Muscle of leg (tissue), 11 donors: ENCODE measurements around the gene OCSTAMP. TPM values are rescaled to one million over a fixed set of nuclear protein-coding genes. Genes with fewer than 3 reads are reported as not detected.

ENCODE experiments used
- DNase-seq: peaks from one replicate; pipeline ENCODE4 v3.0.0; 2013
- H3K27ac ChIP-seq: one replicate; pipeline ENCODE4 v1.5.1; 2013; ENCODE audit warnings: mild to moderate bottlenecking, low read length, control low read depth
- H3K27me3 ChIP-seq: one replicate; pipeline ENCODE4 v1.6.1; 2013; ENCODE audit warnings: low read length; ENCODE audit not compliant: control insufficient read depth, insufficient read depth
- H3K36me3 ChIP-seq: one replicate; pipeline ENCODE4 v1.6.1; 2013; ENCODE audit warnings: low read length; ENCODE audit not compliant: control insufficient read depth, insufficient read depth
- H3K4me1 ChIP-seq: one replicate; pipeline ENCODE4 v1.6.1; 2013; ENCODE audit warnings: low read length; ENCODE audit not compliant: control insufficient read depth, insufficient read depth
- H3K4me3 ChIP-seq: one replicate; pipeline ENCODE4 v1.5.1; 2013; ENCODE audit warnings: low read length, control low read depth
- H3K9me3 ChIP-seq: replicated peaks from 2 replicates; pipeline ENCODE4 v1.6.1; 2013; ENCODE audit warnings: low read depth, low read length; ENCODE audit not compliant: control insufficient read depth
- WGBS: methylation state at CpG from one replicate; pipeline ENCODE4 v1.1.5; 2013; ENCODE audit warnings: missing lambda C conversion rate; ENCODE audit not compliant: insufficient coverage; 5-methylcytosine and 5-hydroxymethylcytosine counted together
- polyA plus RNA-seq, 8 donors: library from polyadenylated mRNA; unstranded; fragments of 120-200 nt; gene quantifications; one replicate each; pipeline versions ENCODE4 v1.2.1 to v1.2.3, GENCODE V29; 2013; ENCODE audit warnings: inconsistent platforms in 1 of 8, low replicate concordance in 1 of 8; ENCODE audit not compliant: insufficient read length in 8 of 8, insufficient read depth in 1 of 8
- total RNA-seq: library from RNA; stranded (reverse); fragments of 120-200 nt; gene quantifications from one replicate; pipeline ENCODE4 v1.2.4, GENCODE V29; 2013

The OCSTAMP gene
- total and polyA plus RNA-seq, 9 donors: not detected

- H3K9me3 ChIP-seq: no peaks in the 10 kb centered on the region
- 75% methylated on average over 13 of the region's 16 CpGs for WGBS
Observed at GRCh38 chr20:46563170-46563859, 12.9 kb upstream of the OCSTAMP start.

GRCh38 chr20:46562373-46563169 is 12.1 kb upstream of the OCSTAMP start:
- H3K4me3 ChIP-seq: peak overlapping the region; percentile 32
- H3K9me3 ChIP-seq: no peaks in the 10 kb centered on the region
- H3K27me3 ChIP-seq: no peaks in the 10 kb centered on the region
- H3K4me1 ChIP-seq: peaks cover 35% of the 10 kb centered on the region
- H3K36me3 ChIP-seq: no peaks in the 10 kb centered on the region
- H3K27ac ChIP-seq: peak overlapping the region; percentile 89
- peak; percentile 94 for DNase-seq
- 14% methylated on average over 5 of the region's 19 CpGs for WGBS

More at GRCh38 chr20:46563170-46563859, 12.9 kb upstream of the OCSTAMP start:
- H3K4me1 ChIP-seq: peaks cover 35% of the 10 kb centered on the region
- H3K4me3 ChIP-seq: no peak overlapping the region
- DNase-seq: no peak
- no peaks in the 10 kb centered on the region for H3K27me3 ChIP-seq
- peak overlapping the region; percentile 89 for H3K27ac ChIP-seq
- H3K36me3 ChIP-seq: no peaks in the 10 kb centered on the region

- 43% methylated on average over 5 of the region's 5 CpGs for WGBS
- H3K4me1 ChIP-seq: peaks cover 35% of the 10 kb centered on the region
- peaks cover 2% of the 10 kb centered on the region for H3K27me3 ChIP-seq
- no peak for DNase-seq
- H3K4me3 ChIP-seq: peak overlapping the region; percentile 32
- H3K36me3 ChIP-seq: no peaks in the 10 kb centered on the region
- H3K9me3 ChIP-seq: no peaks in the 10 kb centered on the region
- H3K27ac ChIP-seq: peak overlapping the region; percentile 89
Observed at GRCh38 chr20:46562009-46562372, 11.5 kb upstream of the OCSTAMP start.

- no peaks in the 10 kb centered on the region for H3K9me3 ChIP-seq
- DNase-seq: no peak
- H3K27me3 ChIP-seq: peaks cover 2% of the 10 kb centered on the region
- peaks cover 35% of the 10 kb centered on the region for H3K4me1 ChIP-seq
- WGBS: 88% methylated on average over 6 of the region's 7 CpGs
- no peak overlapping the region for H3K4me3 ChIP-seq
- H3K27ac ChIP-seq: no peak overlapping the region
- H3K36me3 ChIP-seq: no peaks in the 10 kb centered on the region
Observed at GRCh38 chr20:46559685-46560440, 9.4 kb upstream of the OCSTAMP start.

GRCh38 chr20:46559001-46559400 is 8.5 kb upstream of the OCSTAMP start:
- no peak for DNase-seq
- H3K27ac ChIP-seq: no peak overlapping the region
- peaks cover 2% of the 10 kb centered on the region for H3K27me3 ChIP-seq
- no peaks in the 10 kb centered on the region for H3K36me3 ChIP-seq
- H3K4me3 ChIP-seq: no peak overlapping the region
- 73% methylated on average over 3 of the region's 3 CpGs for WGBS
- peaks cover 34% of the 10 kb centered on the region for H3K4me1 ChIP-seq
- no peaks in the 10 kb centered on the region for H3K9me3 ChIP-seq

- H3K4me3 ChIP-seq: no peak overlapping the region
- DNase-seq: peak; percentile 31
- peaks cover 29% of the 10 kb centered on the region for H3K4me1 ChIP-seq
- 50% methylated on average over 4 of the region's 5 CpGs for WGBS
- H3K9me3 ChIP-seq: no peaks in the 10 kb centered on the region
- H3K27me3 ChIP-seq: peaks cover 2% of the 10 kb centered on the region
- no peaks in the 10 kb centered on the region for H3K36me3 ChIP-seq
- H3K27ac ChIP-seq: no peak overlapping the region
Observed at GRCh38 chr20:46558511-46558959, 8.1 kb upstream of the OCSTAMP start.

GRCh38 chr20:46557231-46557956 is 6.9 kb upstream of the OCSTAMP start:
- H3K9me3 ChIP-seq: no peaks in the 10 kb centered on the region
- no peaks in the 10 kb centered on the region for H3K36me3 ChIP-seq
- WGBS: 80% methylated on average over 8 of the region's 8 CpGs
- no peak overlapping the region for H3K4me3 ChIP-seq
- peaks cover 23% of the 10 kb centered on the region for H3K4me1 ChIP-seq
- DNase-seq: no peak
- peaks cover 2% of the 10 kb centered on the region for H3K27me3 ChIP-seq
- H3K27ac ChIP-seq: no peak overlapping the region

- H3K27me3 ChIP-seq: peaks cover 2% of the 10 kb centered on the region
- no peak overlapping the region for H3K4me3 ChIP-seq
- no peak for DNase-seq
- H3K36me3 ChIP-seq: no peaks in the 10 kb centered on the region
- peaks cover 16% of the 10 kb centered on the region for H3K4me1 ChIP-seq
- no peak overlapping the region for H3K27ac ChIP-seq
- WGBS: 53% methylated on average over 3 of the region's 4 CpGs
- no peaks in the 10 kb centered on the region for H3K9me3 ChIP-seq
Observed at GRCh38 chr20:46555370-46555956, 5.0 kb upstream of the OCSTAMP start.

GRCh38 chr20:46554828-46555227 is 4.4 kb upstream of the OCSTAMP start:
- no peak overlapping the region for H3K4me3 ChIP-seq

More at GRCh38 chr20:46554828-46555227, 4.4 kb upstream of the OCSTAMP start:
- Histone ChIP-seq H3K9me3 (no peaks in the 10 kb centered on the region), H3K27me3 (peaks cover 2% of the 10 kb centered on the region), H3K27ac (no peak overlapping the region), H3K36me3 (no peaks in the 10 kb centered on the region), H3K4me1 (peaks cover 16% of the 10 kb centered on the region)
- 43% methylated on average over 3 of the region's 3 CpGs for WGBS
- no peak for DNase-seq
